ENCODE results near the gene TEX13A.
A peak's percentile ranks its signal among the peaks of the same experiment; 100 is the strongest.

TEX13A gene

GRCh38 chrX:105190252-105190853, 30.1 kb downstream of the TEX13A start:
- peak; percentile 8 for DNase-seq (ENCODE audit: low read depth, low spot score)
- H3K4me3 ChIP-seq (ENCODE audit: low read length), result no peak overlapping the region

GRCh38 chrX:105189093-105189492, 31.4 kb downstream of the TEX13A start:
- DNase-seq (ENCODE audit: low read depth, low spot score), result no peak
- H3K4me3 ChIP-seq (ENCODE audit: low read length), result no peak overlapping the region

GRCh38 chrX:105179644-105180043, 40.9 kb downstream of the TEX13A start:
- no peak overlapping the region for H3K4me3 ChIP-seq (ENCODE audit: low read length)
- DNase-seq (ENCODE audit: low read depth, low spot score), result no peak

GRCh38 chrX:105173071-105173470, 47.4 kb downstream of the TEX13A start:
- DNase-seq (ENCODE audit: low read depth, low spot score), result no peak
- no peak overlapping the region for H3K4me3 ChIP-seq (ENCODE audit: low read length)

Data from Jurkat, Clone E6-1 (cell line).